Type B pancreatic cell (in vitro differentiated cells): ENCODE data around the gene LSM12. TPM values are rescaled to one million over a fixed set of nuclear protein-coding genes. Genes with fewer than 3 reads are reported as not detected.

Experiments
- DNase-seq: peaks from one replicate; pipeline ENCODE4 v3.0.0; 2021; ENCODE audit warnings: mixed read lengths; ENCODE audit not compliant: unreplicated experiment; ENCODE audit errors: extremely low spot score
- H3K27ac Mint-ChIP-seq: 2 replicates; pipeline ENCODE4 v1.8.0; 2021; ENCODE audit warnings: mild to moderate bottlenecking, mixed read lengths
- H3K27me3 Mint-ChIP-seq: 2 replicates; pipeline ENCODE4 v1.8.0; 2021; ENCODE audit warnings: mixed read lengths
- H3K36me3 Mint-ChIP-seq: 2 replicates; pipeline ENCODE4 v1.8.0; 2021; ENCODE audit warnings: mixed read lengths
- H3K4me1 Mint-ChIP-seq: one replicate; pipeline ENCODE4 v1.8.0; 2021; ENCODE audit warnings: mixed read lengths; ENCODE audit not compliant: unreplicated experiment
- H3K4me3 Mint-ChIP-seq: 2 replicates; pipeline ENCODE4 v1.8.0; 2021; ENCODE audit warnings: mild to moderate bottlenecking, mixed read lengths
- H3K9me3 Mint-ChIP-seq: 2 replicates; pipeline ENCODE4 v1.8.0; 2021; ENCODE audit warnings: mixed read lengths
- total RNA-seq: library from RNA; stranded (reverse); gene quantifications from 2 replicates; pipeline ENCODE4 v1.2.1, GENCODE V29; 2021; ENCODE audit warnings: low replicate concordance
- TF ChIP-seq, protein P1 (sequence below): fragments of 200-600 bp; sonication (generic); conservative IDR thresholded peaks from 2 replicates; pipeline ENCODE4 v1.5.0; 2021; ENCODE audit warnings: antibody characterized with exemption, mild to moderate bottlenecking

The LSM12 gene
- total RNA-seq, 1 donor from 2014 or later, result 50.6 TPM

DNA sequence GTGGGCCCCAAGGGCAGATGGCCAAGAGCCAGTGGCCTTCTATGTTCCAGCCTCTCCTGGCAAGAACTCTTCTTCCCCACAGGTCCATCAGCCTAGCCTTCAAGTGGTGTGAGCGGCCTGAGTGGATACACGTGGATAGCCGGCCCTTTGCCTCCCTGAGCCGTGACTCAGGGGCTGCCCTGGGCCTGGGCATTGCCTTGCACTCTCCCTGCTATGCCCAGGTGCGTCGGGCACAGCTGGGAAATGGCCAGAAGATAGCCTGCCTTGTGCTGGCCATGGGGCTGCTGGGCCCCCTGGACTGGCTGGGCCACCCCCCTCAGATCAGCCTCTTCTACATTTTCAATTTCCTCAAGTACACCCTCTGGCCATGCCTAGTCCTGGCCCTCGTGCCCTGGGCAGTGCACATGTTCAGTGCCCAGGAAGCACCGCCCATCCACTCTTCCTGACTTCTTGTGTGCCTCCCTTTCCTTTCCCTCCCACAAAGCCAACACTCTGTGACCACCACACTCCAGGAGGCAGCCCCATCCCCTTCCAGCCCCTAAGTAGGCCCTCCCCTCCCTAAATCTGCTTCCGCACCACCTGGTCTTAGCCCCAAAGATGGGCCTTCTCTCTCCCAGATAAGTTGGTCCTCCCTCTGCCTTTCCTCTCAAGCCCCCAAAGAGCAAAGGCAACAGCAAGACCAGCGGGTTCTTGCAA, 9.3 kb upstream of the LSM12 start:
- Mint-ChIP-seq H3K27me3 (no peaks in the 10 kb centered on the region), H3K36me3 (peaks cover 12% of the 10 kb centered on the region), H3K4me3 (no peak overlapping the region), H3K9me3 (no peaks in the 10 kb centered on the region), H3K4me1 (peaks cover 9% of the 10 kb centered on the region), H3K27ac (peak overlapping the region; percentile 18)
- TF ChIP-seq, protein P1, sequence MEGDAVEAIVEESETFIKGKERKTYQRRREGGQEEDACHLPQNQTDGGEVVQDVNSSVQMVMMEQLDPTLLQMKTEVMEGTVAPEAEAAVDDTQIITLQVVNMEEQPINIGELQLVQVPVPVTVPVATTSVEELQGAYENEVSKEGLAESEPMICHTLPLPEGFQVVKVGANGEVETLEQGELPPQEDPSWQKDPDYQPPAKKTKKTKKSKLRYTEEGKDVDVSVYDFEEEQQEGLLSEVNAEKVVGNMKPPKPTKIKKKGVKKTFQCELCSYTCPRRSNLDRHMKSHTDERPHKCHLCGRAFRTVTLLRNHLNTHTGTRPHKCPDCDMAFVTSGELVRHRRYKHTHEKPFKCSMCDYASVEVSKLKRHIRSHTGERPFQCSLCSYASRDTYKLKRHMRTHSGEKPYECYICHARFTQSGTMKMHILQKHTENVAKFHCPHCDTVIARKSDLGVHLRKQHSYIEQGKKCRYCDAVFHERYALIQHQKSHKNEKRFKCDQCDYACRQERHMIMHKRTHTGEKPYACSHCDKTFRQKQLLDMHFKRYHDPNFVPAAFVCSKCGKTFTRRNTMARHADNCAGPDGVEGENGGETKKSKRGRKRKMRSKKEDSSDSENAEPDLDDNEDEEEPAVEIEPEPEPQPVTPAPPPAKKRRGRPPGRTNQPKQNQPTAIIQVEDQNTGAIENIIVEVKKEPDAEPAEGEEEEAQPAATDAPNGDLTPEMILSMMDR, result no peak
- DNase-seq, result no peak

DNA sequence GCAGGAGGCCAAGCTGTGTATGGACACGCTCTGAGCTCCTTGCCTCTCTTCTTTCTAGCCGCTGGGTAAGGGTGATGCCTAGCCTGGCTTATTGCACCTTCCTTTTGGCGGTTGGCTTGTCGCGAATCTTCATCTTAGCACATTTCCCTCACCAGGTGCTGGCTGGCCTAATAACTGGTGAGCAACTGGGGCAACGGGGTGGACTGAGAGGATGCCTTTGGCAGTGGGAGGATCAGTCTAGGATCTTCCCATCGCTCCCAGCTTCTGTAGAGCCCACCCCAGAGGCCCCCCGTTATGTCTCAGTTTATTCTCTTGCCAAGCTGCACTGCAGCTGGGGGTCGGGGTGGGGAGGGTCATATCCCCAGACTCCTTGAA, 8.4 kb upstream of the LSM12 start:
- H3K36me3 Mint-ChIP-seq, result peaks cover 10% of the 10 kb centered on the region
- peaks cover 12% of the 10 kb centered on the region for H3K4me1 Mint-ChIP-seq
- no peaks in the 10 kb centered on the region for H3K9me3 Mint-ChIP-seq
- no peak for DNase-seq
- H3K4me3 Mint-ChIP-seq, result no peak overlapping the region
- no peak overlapping the region for H3K27ac Mint-ChIP-seq
- TF ChIP-seq, protein P1, result no peak
- H3K27me3 Mint-ChIP-seq, result no peaks in the 10 kb centered on the region

DNA sequence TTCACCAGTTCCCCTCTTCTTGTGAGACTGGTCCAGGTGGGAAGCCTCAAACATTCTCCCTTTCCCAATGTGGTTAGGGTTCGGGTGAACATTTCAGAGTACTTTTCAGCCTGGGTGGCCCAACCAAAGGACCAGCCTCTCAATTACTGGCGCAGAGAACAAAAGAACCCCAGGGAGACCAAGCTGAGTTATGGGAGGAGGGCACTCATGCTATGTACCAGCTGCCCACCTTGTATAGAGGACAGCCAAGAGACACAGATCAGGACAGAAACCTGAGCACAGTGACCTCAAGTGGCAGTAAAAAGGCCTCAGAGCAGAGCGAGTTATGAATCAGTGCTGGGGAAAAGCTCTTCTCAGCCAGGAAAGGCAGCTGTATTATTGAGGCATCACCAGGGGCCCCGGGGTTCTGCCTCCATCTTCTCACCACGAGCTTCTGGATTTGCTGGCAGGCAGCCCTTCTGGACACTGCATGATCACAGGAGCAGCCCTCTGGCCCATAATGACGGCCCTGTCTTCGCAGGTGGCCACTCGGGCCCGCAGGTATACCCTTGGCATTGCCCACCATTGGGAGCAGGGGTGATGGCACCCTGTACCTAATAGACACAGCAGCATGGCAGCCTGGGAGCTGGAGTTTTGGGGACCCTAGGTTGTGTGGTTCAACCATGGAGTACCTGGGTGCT, 7.9 kb upstream of the LSM12 start:
- Mint-ChIP-seq H3K27me3 (no peaks in the 10 kb centered on the region), H3K27ac (peak overlapping the region; percentile 50), H3K36me3 (peaks cover 8% of the 10 kb centered on the region), H3K4me1 (peaks cover 11% of the 10 kb centered on the region), H3K4me3 (no peak overlapping the region), H3K9me3 (no peaks in the 10 kb centered on the region)
- no peak for DNase-seq
- TF ChIP-seq, protein P1, result no peak

DNA sequence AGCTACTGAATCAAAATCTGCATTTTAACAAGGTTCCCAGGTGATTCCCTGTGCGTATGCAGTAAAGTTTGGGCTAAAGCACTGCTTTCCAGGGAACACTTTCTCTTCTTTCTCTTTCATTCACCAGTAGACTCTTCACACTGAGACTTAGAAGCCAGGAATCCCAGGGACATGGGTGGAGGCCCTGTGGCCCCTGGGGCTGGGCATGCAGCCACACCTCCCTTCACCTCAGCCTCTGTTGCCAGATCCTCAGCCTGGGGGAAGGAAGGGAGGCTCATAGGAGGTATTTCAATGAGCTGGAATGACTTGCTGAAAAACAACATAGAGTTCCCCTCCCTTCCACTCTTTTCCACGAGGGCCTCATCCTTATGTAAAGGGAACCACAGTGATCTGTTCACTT, 5.3 kb upstream of the LSM12 start:
- no peak for DNase-seq
- Mint-ChIP-seq H3K4me3 (peak overlapping the region; percentile 97), H3K36me3 (peaks cover 8% of the 10 kb centered on the region), H3K4me1 (peaks cover 15% of the 10 kb centered on the region), H3K9me3 (no peaks in the 10 kb centered on the region), H3K27me3 (no peaks in the 10 kb centered on the region), H3K27ac (peak overlapping the region; percentile 95)
- TF ChIP-seq, protein P1, result no peak

DNA sequence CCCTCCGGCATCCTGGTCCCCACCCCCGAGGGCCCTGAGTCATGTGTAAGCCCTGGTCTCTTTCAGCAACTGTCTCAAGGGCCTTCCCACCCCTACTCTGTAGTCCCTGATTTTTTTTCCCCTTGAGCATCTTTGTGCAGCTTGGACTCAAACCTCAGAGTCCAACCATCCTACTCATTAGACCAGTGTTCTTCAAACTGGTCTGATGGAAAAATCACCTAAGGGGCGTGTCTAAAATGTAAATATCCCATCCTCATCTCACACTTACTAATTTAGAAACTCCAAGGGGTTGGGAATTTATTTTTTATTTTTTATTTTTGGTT, 4.7 kb upstream of the LSM12 start:
- TF ChIP-seq, protein P1, result no peak
- DNase-seq, result no peak
- H3K4me3 Mint-ChIP-seq, result peak overlapping the region; percentile 97
- H3K36me3 Mint-ChIP-seq, result peaks cover 8% of the 10 kb centered on the region
- H3K27me3 Mint-ChIP-seq, result no peaks in the 10 kb centered on the region
- peak overlapping the region; percentile 95 for H3K27ac Mint-ChIP-seq
- H3K4me1 Mint-ChIP-seq, result peaks cover 19% of the 10 kb centered on the region
- H3K9me3 Mint-ChIP-seq, result no peaks in the 10 kb centered on the region
